GM12891 (cell line): Measurements from ENCODE around the gene CXXC5.

ENCODE experiments used
- PAX5 ChIP-seq: IDR thresholded peaks from 2 replicates; pipeline ENCODE4 v1.6.1; 2011; ENCODE audit warnings: low read length, moderate library complexity, mild to moderate bottlenecking; ENCODE audit not compliant: insufficient read depth, severe bottlenecking
- POLR2A ChIP-seq: IDR thresholded peaks from 2 replicates; pipeline ENCODE4 v1.6.1; 2011; ENCODE audit warnings: low read depth, low read length, control low read depth
- POLR2AphosphoS5 ChIP-seq: IDR thresholded peaks from 2 replicates; pipeline ENCODE4 v1.6.1; 2011; ENCODE audit warnings: low read depth, low read length, control low read depth
- POU2F2 ChIP-seq: IDR thresholded peaks from 2 replicates; pipeline ENCODE4 v1.6.1; 2011; ENCODE audit warnings: low read depth, mild to moderate bottlenecking, control low read depth, low read length, moderate library complexity
- SPI1 ChIP-seq: IDR thresholded peaks from 2 replicates; pipeline ENCODE4 v1.6.1; 2011; ENCODE audit warnings: low read depth, low read length, control low read depth
- TAF1 ChIP-seq: IDR thresholded peaks from 2 replicates; pipeline ENCODE4 v1.6.1; 2011; ENCODE audit warnings: low read depth, low read length, control low read depth

GRCh38 chr5:139725073-139725830, 77.1 kb downstream of the CXXC5 start:
- TF ChIP-seq POLR2AphosphoS5 (no peak), POLR2A (no peak), TAF1 (no peak), POU2F2 (no peak), SPI1 (no peak), PAX5 (no peak)
